Testis (tissue), 2 donors: Measurements from ENCODE around the gene SCRG1.

Source experiments
- CTCF ChIP-seq, 3 experiments: fragments of 450-650 bp in 2 of 3; fragments of 200-600 bp in 1 of 3; sonication (generic) in 1 of 3; IDR thresholded peaks; one replicate each; pipeline ENCODE4 v1.5.1; 2016 to 2019; ENCODE audit warnings: antibody characterized with exemption in 3 of 3, mild to moderate bottlenecking in 2 of 3, moderate library complexity in 1 of 3
- POLR2A ChIP-seq: fragments of 450-650 bp; IDR thresholded peaks from one replicate; pipeline ENCODE4 v1.6.1; 2017; ENCODE audit warnings: antibody characterized with exemption, mild to moderate bottlenecking, moderate library complexity

GRCh38 chr4:173410079-173410478 is 11.2 kb upstream of the SCRG1 start:
- TF ChIP-seq CTCF (IDR thresholded peaks at IDR 0.05) (no peak), POLR2A (no peak)
